Mammary epithelial cell (primary cell): ENCODE results near the gene FOXD1.

Experiments
- CTCF ChIP-seq, 2 donors: IDR thresholded peaks in 1 of 2; conservative IDR thresholded peaks in 1 of 2; 2 replicates each; pipeline ENCODE4 v1.5.1; 2011 to 2012; ENCODE audit warnings: inconsistent platforms in 2 of 2, low read length in 2 of 2, mild to moderate bottlenecking in 2 of 2, control low read depth in 1 of 2, low read depth in 1 of 2; ENCODE audit not compliant: insufficient read depth in 1 of 2; ENCODE audit errors: extremely low read depth in 1 of 2
- EZH2 ChIP-seq: IDR thresholded peaks from 2 replicates; pipeline ENCODE4 v1.6.1; 2012; ENCODE audit warnings: low read length, inconsistent platforms, borderline replicate concordance

- TF ChIP-seq CTCF (conservative IDR thresholded peaks at IDR 0.05 in 1 of 2, IDR thresholded peaks at IDR 0.05 in 1 of 2; ENCODE audit: extremely low read depth in 1 of 2, insufficient read depth in 1 of 2, low read depth in 1 of 2, low read length in 2 of 2): no peak
- TF ChIP-seq EZH2: no peak
Measured at GRCh38 chr5:73424556-73424977, 24.0 kb downstream of the FOXD1 start.
